ENCODE results near the gene TEKTIP1.
"Not testable (repeated sequence)": the region's sequence is repeated elsewhere in the genome, so short reads cannot be mapped to it uniquely, and the experiment has no call there.

Gene TEKTIP1

DNA sequence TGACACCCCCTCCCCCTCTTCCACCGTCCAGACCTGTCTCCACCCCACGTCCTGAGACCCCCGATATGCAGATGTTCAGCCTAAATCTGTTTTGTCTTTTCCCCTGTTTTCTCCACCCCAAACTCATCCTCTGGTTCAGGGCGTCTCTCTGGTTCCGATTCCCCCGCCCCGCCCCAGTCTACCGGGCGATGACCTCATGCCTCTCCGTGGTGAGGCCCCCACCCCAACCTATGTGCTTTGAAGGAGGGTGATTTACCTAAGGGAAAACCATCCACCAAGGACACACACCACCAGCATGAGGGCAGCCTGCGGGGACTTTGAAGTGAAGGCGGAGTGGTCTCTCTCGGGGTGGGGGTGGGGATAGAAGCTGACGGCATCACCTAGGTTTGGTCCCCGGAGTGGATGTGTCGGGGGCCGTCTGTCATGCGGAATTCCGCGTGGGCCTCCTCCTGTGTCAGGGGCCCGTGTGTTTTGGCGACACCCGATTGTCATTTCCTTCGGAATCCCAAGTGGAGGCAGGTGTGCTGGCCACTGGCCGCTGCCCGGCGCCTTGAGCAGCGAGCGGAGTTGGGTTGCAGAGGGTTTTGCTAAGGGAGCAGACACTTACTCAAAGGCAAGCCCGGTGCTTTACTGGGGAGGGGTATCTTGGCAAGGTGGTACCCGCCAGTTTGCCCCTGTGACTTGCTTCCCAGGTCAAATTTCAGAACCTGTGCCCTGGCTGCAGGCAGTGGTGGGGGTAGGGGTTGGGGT lies 31.4 kb upstream of the TEKTIP1 start:
- in situ Hi-C loops (cut with MboI; ENCODE audit: low sequenced_read_pairs), result no loop called here

- in situ Hi-C loops (cut with MboI; ENCODE audit: low sequenced_read_pairs), result not testable (repeated sequence)
These were observed 30.8 kb upstream of the TEKTIP1 start for GRCh38 chr19:3508121-3508661.

DNA sequence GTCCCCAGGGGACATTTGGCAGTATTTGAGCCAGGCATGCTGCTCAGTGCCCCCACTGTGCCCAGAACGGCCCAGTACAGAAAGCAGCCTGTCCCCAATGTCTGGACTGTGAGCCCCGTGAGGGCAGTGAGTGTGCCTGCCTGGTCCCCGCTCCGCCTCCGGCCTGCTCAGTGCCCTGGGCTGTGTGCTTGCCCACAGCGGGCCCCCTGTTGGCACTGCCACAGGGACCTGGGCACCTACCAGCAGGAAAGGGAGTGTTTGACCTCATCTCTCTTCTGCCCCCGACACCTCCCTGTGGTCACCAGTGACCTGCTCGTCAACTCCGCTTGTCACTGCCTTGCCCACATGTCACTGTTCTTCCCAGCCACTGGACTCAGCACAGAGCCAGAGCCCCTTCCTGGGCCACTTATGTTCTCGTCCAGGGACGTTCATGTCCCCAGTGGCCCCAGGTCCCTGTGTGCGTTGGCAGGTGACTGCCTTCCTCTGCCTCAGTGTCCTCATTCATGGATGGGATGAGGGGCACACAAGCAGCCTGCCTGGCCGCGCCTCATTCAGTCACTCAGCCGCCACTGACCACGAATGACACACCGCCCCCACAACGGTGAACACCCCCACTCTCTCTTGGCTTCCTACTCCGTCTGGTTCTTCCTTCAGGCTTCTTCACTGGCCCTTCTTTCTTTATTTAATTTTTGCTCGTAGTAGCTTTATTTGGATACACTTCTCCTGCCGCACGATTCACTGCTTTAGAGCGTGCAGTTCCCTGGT lies 30.0 kb upstream of the TEKTIP1 start:
- in situ Hi-C loops (cut with MboI; ENCODE audit: low sequenced_read_pairs), result no loop called here

DNA sequence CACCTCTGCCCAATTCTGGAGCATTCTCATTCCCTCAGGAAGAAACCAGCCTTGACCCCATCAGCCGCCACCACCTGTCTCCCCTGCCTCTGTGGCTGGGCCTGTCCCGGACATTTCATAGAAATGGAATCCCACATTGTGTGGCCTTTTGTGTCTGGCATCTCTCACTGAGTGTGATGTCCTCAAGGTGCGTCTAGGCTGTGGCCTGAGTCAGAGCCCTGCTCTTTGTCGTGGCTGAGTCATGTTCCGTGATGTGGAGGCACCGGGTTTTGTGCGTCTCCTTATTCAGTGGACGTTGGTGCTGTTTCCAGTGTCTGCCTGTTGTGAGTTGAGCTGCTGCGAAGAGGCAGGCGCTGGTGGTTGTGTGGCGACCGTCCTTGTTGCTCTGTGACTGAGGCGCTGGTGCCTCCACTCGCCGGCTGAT lies 29.4 kb upstream of the TEKTIP1 start:
- in situ Hi-C loops (cut with MboI; ENCODE audit: low sequenced_read_pairs), result no loop called here

DNA sequence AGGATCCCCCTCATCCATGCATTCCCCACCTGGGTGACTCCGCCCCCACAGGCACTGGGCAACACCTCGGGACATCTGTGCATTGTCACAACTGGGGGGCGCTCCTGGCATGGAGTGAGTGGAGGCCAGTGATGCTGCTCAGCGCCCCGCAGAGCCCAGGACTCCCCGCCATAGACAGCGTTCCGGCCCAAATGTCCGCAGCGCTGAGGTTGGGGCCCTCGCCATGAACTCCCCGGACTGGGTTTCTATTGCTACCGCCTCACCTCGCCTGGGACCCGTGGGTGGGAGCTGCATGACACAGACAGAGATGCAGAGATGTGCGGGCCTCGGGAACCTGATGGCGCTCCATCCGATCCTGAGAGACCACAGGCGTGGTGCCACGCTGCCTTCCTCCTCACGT lies 28.2 kb upstream of the TEKTIP1 start:
- in situ Hi-C loops (cut with MboI; ENCODE audit: low sequenced_read_pairs), result no loop called here

- in situ Hi-C loops (cut with MboI; ENCODE audit: low sequenced_read_pairs), result no loop called here
These were observed 27.3 kb upstream of the TEKTIP1 start for GRCh38 chr19:3511506-3512251.

GRCh38 chr19:3512562-3513228 lies 26.3 kb upstream of the TEKTIP1 start:
- in situ Hi-C loops (cut with MboI; ENCODE audit: low sequenced_read_pairs), result no loop called here

- in situ Hi-C loops (cut with MboI; ENCODE audit: low sequenced_read_pairs), result no loop called here
These were observed 25.5 kb upstream of the TEKTIP1 start for GRCh38 chr19:3513229-3514140.

DNA sequence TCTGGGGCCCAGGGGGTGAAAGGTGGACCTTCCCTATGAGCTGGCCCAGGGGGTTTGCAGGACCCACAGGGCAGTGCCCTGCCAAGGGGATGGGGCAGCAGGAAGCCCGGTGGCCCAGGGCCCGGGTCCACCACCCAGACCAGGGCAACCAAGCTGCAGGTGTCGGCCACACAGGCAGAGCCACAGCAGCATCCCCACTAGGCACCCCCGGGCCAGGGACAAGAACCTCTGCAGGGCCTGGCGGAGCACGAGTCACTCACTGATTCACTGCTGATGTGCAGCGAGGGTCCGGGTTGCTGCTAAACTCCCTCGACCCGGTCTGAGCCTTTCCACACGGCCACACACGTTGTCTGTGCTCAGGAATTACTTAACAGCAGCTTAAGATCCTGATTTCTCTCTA lies 24.0 kb upstream of the TEKTIP1 start:
- in situ Hi-C loops (cut with MboI; ENCODE audit: low sequenced_read_pairs), result no loop called here

DNA sequence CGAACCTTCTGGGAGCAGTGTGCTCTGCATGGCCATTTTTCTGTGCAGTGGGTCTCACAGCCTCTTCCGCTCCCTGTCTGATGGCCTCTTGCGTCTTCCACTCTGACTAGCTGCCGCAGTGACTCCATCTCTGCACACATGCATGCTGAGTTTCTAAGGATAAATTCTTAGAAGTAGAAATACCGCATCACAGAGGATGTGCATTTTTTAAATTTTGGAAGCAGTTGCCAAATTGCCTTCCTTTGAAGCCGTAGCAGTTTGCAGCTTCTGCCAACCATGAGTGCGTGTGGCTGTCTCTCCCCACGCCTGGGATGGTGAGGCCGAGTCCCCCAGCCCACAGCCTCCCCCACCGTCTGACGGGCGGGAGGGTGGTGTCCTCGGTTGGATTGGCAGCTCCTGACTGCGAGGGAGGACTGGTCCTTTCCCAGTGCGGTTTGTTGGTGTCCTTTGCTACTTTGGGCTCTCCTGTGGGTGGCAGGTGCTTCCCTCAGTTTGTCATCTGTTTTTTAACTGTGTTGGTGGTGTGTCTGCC lies 23.0 kb upstream of the TEKTIP1 start:
- in situ Hi-C loops (cut with MboI; ENCODE audit: low sequenced_read_pairs), result no loop called here

DNA sequence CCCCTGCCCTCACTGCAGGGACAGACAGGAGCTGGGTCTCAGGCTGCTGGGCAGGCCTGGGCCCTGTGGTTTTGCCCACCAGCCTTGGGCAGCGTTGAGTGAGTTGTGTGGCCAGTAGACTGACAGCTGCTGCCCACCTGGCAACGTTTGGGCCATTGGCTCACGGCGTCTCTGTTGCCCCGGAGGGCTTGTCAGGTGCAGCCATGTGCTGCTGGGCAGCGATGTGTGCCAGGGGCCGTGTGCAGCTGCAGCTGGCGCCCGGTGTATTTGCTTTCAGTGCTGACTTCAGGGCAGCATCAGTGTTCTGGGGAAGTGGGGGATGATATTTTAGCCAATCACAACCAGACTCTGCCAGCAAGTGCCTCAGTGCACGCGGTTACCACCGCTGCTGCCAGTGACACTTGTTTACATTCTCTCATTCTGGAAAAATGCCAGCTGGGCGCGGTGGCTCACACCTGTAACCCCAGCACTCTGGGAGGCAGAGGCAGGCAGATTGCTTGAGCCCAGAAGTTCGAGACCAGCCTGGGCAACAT lies 22.2 kb upstream of the TEKTIP1 start:
- in situ Hi-C loops (cut with MboI; ENCODE audit: low sequenced_read_pairs), result no loop called here

DNA sequence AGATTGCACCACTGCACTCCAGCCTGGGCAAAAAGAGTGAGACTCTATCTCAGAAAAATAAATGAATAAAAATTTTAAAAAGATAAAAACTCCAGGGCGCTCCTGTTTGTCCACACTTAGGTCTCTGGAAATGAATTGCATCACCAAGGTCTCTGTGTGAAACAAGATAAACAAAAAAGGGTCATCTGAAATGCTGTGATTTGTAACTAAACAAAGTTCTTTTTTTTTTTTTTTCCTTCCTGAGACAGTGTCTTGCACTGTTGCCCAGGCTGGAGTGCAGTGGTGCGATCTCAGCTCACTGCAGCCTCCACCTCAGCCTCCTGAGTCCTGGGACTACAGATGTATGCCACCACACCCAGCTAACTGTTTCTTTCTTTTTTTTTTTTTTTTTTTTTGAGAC lies 21.3 kb upstream of the TEKTIP1 start:
- in situ Hi-C loops (cut with MboI; ENCODE audit: low sequenced_read_pairs), result no loop called here

GRCh38 chr19:3518255-3518654 lies 20.7 kb upstream of the TEKTIP1 start:
- in situ Hi-C loops (cut with MboI; ENCODE audit: low sequenced_read_pairs), result no loop called here

DNA sequence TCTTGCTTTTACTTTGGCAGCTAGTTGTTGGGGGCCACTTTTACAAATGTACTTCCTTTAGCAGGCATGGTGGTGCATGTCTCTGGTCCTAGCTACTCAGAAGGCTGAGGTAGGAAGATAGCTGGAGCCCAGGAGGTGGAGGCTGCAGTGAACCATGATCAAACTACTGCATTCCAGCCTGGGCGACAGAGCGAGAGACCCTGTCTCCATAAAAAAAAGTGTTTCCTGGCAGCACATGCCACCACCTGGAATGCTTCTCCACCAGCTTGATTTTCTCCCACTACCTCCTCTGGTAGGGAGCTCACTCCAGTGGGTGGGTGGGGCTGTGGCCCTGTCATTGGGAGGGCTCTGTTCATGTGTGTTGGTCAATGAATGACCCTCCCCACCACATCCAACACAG lies 20.3 kb upstream of the TEKTIP1 start:
- in situ Hi-C loops (cut with MboI; ENCODE audit: low sequenced_read_pairs), result no loop called here

DNA sequence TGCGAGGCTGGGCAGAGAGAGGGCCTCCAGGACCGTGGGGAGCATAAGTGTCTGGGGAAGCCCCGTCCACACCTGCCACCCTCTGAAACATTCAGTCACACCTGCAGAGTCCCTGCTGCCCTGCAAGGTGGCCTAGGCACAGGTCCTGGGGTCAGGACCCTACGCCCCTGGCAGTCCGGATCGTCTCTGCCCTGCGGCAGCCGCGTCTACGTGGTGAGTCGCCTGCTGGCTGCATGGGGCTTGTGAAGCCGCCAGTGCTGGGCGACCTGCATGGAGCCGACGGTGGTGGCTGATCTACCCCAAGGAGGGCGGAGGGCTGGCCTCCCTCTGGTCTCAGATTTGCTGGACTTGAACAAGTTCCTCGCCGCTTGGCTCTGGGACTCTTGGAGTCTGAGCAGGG lies 19.8 kb upstream of the TEKTIP1 start:
- in situ Hi-C loops (cut with MboI; ENCODE audit: low sequenced_read_pairs), result no loop called here

- in situ Hi-C loops (cut with MboI; ENCODE audit: low sequenced_read_pairs), result no loop called here
These were observed 18.5 kb upstream of the TEKTIP1 start for GRCh38 chr19:3520166-3521103.

GRCh38 chr19:3521104-3521445 lies 17.9 kb upstream of the TEKTIP1 start:
- in situ Hi-C loops (cut with MboI; ENCODE audit: low sequenced_read_pairs), result no loop called here
